Measurements from ENCODE around the gene FCRLB. TPM values are rescaled to one million over a fixed set of nuclear protein-coding genes. Genes with fewer than 3 reads are reported as not detected.

Gene FCRLB
- total and polyA plus RNA-seq, 2 donors from 2014 or later: 2.3 to 2.8 TPM

GRCh38 chr1:161731981-161732718 lies 10.8 kb downstream of the FCRLB start:
- Histone ChIP-seq H3K36me3 (ENCODE audit: control insufficient read depth in 2 of 3, insufficient read depth in 3 of 3, low read length in 3 of 3) (no peaks in the 10 kb centered on the region), H3K4me3 (ENCODE audit: low read length in 3 of 3) (no peak overlapping the region), H3K9me3 (ENCODE audit: control insufficient read depth in 2 of 3, insufficient read depth in 1 of 3, low read length in 3 of 3) (no peaks in the 10 kb centered on the region), H3K27ac (ENCODE audit: low read depth in 2 of 2, low read length in 2 of 2) (no peak overlapping the region), H3K4me1 (ENCODE audit: control insufficient read depth in 2 of 3, insufficient read depth in 2 of 3, low read depth in 1 of 3, low read length in 3 of 3) (no peaks in the 10 kb centered on the region), H3K27me3 (ENCODE audit: control insufficient read depth, insufficient read depth, low read length) (no peaks in the 10 kb centered on the region), H3K9ac (ENCODE audit: low read length in 3 of 3) (no peak overlapping the region)
- no peak for FAIRE-seq
- intact Hi-C loops (cut with DNase I): no loop called here
- no peak for TF ChIP-seq CTCF (IDR thresholded peaks at IDR 0.05; ENCODE audit: borderline replicate concordance, extremely low read depth, insufficient read depth)
- no peak for DNase-seq

DNA sequence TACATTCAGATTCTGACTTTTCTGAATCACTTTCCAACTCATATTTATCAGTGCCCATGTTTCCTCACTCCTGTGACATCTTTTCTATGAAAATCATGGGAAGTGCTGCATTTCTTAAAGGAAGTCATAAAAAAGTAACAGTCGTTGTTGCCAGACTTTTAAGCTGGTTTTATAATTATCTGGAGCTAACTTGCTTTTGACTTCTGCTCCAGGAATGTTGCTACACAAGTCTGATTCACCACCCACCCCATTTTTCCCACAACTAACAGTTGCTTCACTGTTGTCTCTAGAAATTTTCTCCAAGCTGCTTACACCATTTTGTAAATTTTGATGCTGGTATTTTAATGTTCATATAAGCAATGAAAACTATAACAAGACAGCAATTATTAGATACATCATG lies 12.2 kb downstream of the FCRLB start:
- no peak for FAIRE-seq
- Histone ChIP-seq H3K9me3 (ENCODE audit: control insufficient read depth in 2 of 3, insufficient read depth in 1 of 3, low read length in 3 of 3) (no peaks in the 10 kb centered on the region), H3K4me3 (ENCODE audit: low read length in 3 of 3) (no peak overlapping the region), H3K27ac (ENCODE audit: low read depth in 2 of 2, low read length in 2 of 2) (no peak overlapping the region), H3K36me3 (ENCODE audit: control insufficient read depth in 2 of 3, insufficient read depth in 3 of 3, low read length in 3 of 3) (no peaks in the 10 kb centered on the region), H3K9ac (ENCODE audit: low read length in 3 of 3) (no peak overlapping the region), H3K27me3 (ENCODE audit: control insufficient read depth, insufficient read depth, low read length) (no peaks in the 10 kb centered on the region), H3K4me1 (ENCODE audit: control insufficient read depth in 2 of 3, insufficient read depth in 2 of 3, low read depth in 1 of 3, low read length in 3 of 3) (no peaks in the 10 kb centered on the region)
- peak in 1 of 5 donors; percentile 34 for DNase-seq
- no peak for TF ChIP-seq CTCF (IDR thresholded peaks at IDR 0.05; ENCODE audit: borderline replicate concordance, extremely low read depth, insufficient read depth)
- intact Hi-C loops (cut with DNase I): no loop called here

- no peaks in the 10 kb centered on the region for H3K36me3 ChIP-seq (ENCODE audit: control insufficient read depth in 2 of 3, insufficient read depth in 3 of 3, low read length in 3 of 3)
- H3K27ac ChIP-seq (ENCODE audit: low read depth in 2 of 2, low read length in 2 of 2): no peak overlapping the region
- H3K9ac ChIP-seq (ENCODE audit: low read length in 3 of 3): no peak overlapping the region
- FAIRE-seq: no peak
- H3K4me1 ChIP-seq (ENCODE audit: control insufficient read depth in 2 of 3, insufficient read depth in 2 of 3, low read depth in 1 of 3, low read length in 3 of 3): peaks cover 0 to 10% (median 0%) of the 10 kb centered on the region in 3 donors
- H3K4me3 ChIP-seq (ENCODE audit: low read length in 3 of 3): no peak overlapping the region
- H3K9me3 ChIP-seq (ENCODE audit: control insufficient read depth in 2 of 3, insufficient read depth in 1 of 3, low read length in 3 of 3): no peaks in the 10 kb centered on the region
- intact Hi-C loops (cut with DNase I): no loop called here
- DNase-seq: no peak
- TF ChIP-seq CTCF (IDR thresholded peaks at IDR 0.05; ENCODE audit: borderline replicate concordance, extremely low read depth, insufficient read depth): no peak
- no peaks in the 10 kb centered on the region for H3K27me3 ChIP-seq (ENCODE audit: control insufficient read depth, insufficient read depth, low read length)
Observed at GRCh38 chr1:161735837-161736236, 14.5 kb downstream of the FCRLB start.

Measured in kidney (tissue), 14 donors.